Activated CD4-positive, CD25-positive, alpha-beta regulatory T cell treated with anti-CD3 and anti-CD28 coated beads, Interleukin-2, amount 50 U/mL, for 24 hours (primary cell): ENCODE measurements around the gene SNRPD3.
"Not testable (repeated sequence)": the region's sequence is repeated elsewhere in the genome, so short reads cannot be mapped to it uniquely, and the experiment has no call there.

ENCODE experiments used
- ATAC-seq, 2 donors: fragments of 150-1000 bp; cut with Tn5 transposase; one replicate each; pipeline ENCODE4 v1.10.0; 2021; ENCODE audit warnings: mild to moderate bottlenecking in 1 of 2, moderate library complexity in 1 of 2

SNRPD3 gene

DNA sequence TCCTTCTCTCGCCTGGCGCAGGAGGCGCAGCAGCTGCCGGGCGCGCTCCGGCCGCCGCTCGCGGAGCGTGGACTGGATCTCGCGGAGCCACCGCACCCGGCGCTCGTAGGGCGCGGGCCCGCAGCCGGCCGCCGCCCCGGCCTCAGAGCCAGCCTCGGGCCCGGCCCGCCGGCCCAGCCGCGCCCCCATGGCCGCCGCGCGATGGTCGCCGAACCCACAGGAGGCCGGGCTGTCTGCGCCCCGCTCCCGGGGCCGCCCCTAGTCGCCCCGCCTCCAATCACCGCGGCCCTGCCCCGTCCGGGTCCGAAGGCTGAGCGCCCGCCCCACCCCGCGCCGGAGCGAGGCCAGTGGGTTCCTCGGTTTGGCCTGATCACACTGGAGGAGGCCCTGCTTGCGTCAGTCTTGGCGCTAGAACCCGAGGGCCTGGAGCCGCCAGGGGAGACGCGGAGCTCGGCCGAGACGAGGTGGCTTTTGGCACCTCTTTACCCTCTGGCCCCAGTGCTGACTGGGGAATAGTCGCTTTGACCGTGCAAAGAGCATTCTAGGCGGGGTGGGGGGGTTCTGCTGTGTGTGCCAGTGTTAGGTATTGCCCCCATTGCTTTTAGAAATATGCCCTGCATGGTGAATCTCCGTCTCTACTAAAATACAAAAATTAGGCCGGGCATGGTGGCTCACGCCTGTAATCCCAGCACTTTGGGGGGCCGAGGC lies 37.2 kb downstream of the SNRPD3 start, which contains the start of gene LRRC75B:
Gene LRRC75B (minus strand): TSS at position 223 of the 708 bp plus-strand sequence. CDS start 34 bp downstream, at position 189.
- peak; percentile 51 to 53 for ATAC-seq

DNA sequence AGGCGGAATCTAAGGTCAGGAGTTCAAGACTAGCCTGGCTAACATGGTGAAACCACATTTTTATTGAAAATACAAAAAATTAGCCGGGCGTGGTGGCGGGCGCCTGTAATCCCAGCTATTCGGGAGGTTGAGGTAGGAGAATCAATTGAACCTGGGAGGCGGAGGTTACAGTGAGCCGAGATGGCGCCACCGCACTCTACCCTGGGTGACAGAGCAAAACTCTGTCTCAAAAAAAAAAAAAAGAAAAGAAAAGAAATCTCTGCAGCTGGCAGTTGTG lies 37.7 kb downstream of the SNRPD3 start:
- ATAC-seq: not testable (repeated sequence)

DNA sequence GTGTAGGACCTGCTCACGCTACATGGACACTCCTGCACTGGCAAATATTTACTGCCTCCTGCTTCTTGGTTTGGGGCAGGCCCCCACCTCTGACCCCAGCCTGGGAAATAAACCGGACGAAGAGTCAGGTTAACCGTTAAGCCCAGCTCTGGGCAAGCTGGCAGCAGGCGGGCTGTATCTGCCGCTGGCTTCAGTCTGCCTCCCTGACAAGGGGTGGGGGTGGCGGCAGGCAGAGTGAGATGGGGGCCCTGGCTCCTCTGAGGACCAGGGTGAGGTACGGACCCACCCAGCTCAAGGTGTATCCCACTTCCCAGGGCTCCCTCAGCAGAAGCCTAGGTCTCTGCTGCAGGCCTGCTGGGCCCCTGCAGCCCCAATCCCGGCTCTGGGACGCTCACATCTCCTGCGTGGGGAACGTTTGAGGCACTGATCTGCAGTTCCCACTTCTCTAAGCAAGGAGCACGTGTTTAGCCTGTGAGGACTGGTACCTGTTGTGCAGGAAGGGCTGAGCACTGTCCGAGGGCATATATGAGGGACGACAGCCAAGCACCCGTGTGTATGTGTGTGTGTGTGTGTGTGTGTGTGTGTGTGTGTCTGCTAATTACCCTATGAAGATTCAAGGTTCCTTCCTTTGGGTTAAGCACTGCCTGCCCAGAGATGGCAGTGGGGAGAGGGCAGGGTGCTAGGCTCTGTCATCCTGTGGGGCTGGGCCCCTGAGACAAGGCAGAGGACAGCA lies 38.2 kb downstream of the SNRPD3 start:
- no peak for ATAC-seq

DNA sequence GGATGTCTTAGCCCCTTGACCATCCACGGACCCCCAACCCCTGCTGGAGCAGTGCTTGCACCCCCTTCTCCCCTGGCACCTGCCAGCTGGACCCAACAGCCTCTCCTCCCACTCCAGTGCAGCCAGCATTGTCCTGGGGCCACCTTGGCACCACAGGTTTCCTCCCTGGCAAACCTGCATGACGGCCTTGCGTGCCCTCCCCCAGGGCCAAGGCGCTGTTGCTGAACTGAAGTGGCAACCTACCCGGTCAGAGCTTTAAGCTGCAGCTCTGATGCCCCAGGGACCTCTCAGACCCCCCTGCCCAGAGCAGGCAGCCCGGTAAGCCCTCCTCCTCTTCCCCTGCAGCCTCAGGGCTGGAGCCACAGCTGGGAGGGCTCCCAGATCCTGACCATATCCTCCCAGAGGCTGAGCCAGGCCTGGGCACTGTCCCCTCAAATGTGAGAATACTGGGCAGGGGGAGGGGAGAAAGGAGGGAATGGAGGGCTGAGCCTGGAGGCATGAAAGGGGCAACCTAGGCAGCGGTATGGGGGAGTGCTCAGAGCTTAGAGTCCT lies 38.8 kb downstream of the SNRPD3 start:
- ATAC-seq: no peak

DNA sequence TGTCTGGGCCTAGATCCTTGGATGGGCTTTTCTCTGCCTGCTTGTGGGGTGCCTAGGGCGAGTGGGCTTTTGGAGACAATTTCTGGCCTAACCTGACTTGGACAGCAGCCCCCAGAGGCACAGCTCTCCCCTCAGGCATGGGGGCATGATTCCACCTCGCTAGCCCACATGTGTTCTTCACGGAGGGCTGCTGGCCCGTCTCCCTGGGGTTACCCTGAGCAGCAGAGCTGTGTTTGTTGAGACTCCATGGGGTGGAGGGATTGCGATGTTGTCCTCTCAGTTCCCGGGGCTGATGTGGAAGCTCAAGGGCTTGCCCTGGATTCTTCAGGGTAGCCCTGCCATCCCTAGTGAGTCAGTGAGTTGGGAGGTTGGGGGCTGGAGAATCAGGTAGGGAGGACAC lies 39.4 kb downstream of the SNRPD3 start:
- no peak for ATAC-seq

DNA sequence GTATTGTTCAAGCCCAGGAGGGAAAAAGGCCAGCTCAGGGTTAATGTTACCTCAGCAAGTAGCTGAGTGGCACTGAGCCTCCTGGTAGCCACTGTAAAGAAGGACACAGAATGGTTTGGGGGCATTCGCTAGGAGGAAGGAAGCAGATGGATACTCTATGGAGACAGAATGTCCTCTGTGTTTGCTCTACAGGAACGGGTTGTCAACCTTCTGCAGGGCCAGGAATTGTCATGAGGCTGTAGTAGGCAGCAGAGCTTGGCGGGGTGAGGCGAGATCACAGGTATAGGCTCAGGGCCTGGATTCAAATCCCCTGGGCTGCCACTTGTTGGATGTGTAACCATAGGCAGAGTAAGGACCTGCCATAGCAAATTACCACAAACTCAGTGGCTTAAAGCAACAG lies 40.1 kb downstream of the SNRPD3 start:
- ATAC-seq: no peak

DNA sequence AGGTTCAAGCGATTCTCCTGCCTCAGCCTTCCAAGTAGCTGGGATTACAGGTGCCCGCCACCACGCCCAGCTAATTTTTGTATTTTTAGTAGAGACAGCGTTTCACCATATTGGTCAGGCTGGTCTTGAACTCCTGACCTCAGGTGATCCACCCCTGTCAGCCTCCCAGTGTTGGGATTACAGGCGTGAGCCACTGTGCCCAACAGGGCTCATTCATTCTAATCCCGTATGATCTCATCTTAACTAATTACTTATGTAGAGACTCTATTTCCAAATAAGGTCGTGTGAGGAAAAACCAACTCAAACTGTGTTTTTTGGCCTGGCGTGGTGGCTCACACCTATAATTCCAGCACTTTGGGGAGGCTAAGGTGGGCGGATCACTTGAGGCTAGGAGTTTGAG lies 41.3 kb downstream of the SNRPD3 start:
- ATAC-seq: not testable (repeated sequence)

DNA sequence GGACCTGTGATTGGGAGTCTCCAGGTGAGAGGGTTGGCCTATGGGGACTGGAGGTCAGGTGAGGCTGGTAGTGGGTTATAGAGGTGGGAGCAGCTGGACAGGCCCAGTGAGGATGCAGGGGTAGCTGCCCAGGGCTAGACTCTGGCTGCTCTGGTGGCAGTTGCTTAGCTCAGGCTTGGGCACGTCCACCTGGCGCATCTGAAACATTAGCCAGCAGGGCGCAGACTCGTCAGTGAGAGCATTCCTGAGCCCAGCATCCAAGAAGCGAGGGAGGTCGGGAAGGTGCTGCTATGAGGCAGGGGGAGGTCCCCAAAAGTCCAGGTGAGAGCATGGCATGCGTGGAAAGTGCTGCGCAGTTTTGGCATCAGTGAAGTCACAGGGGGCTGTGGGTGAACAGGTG lies 43.7 kb downstream of the SNRPD3 start:
- ATAC-seq: no peak

DNA sequence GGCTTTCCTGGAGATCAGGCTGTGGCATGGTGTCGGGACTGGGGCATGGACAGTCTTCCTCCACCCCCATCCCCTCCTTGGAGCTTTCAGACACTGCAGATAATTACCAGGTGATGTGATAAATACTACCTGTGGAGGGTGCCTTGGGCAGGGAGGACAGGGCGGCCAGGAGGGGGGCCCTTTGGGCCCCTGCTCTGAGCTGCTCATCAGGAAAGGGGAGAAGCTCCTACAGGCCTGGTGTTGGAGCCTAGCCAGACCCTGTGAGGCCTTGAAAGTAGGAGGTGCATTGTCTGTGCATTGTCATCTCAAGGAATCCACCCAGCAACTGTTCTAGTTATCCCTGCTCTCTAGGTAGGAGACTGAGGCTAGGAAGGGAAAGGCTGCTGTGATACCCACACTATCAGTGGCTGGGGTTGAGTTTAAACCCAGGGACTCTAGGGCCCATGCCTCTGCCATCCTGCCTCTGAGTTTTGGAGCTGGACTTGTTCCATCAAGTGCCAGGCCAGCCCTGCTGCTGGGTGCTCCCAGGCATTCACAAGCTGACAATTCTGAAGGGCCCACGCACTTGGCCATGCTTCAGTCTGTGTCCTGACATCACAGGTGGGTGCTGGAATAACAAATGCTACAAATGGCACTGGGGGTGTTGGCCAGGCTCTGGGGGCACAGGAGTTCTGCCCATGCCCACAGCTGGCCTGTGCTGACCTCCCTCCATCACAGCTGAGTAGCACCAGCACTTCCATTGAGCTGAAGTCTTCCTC lies 44.3 kb downstream of the SNRPD3 start:
- ATAC-seq: not testable (repeated sequence)

DNA sequence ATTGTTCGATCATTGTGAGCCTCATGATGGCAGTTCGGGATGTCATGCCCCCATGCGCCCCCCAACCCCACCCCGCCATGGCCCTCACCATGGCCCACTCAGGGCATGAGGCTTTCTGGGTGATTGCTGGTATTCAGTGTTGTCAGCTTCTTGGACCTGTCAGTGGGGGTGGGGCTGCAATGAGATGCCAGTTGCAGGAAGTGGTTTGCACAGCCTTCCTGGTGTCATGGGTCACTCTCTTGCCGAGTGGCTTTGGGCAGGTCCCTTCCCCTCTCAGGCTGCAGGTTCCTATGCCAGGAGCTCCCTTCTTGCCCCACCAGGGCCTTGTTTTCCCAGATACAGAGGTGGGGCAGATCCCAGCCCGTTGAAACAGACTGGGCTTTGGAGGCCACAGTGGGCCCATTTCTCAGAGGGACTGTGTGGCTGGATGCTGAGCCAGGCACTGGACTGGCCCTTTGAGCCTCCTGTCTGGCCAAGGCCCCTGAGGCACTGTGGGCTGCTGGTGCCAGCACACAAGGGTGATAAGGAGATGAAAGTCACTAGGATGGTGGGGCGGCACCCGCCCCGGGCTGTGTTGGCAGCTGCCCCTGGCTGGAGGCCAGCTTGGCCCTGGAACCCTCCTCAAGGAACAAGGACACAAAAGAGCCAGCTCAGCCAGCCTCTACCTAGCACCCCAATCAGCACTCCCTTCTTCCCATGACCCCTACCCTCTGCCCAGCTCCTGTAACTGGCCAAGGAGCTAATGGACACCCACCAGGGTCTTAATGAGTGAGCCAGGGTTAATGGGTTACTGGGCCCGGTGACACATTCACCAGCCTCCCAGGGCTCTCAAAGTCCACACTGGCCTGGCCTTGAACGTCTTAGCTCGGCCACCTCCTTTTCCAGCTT lies 45.7 kb downstream of the SNRPD3 start:
- ATAC-seq: no peak

DNA sequence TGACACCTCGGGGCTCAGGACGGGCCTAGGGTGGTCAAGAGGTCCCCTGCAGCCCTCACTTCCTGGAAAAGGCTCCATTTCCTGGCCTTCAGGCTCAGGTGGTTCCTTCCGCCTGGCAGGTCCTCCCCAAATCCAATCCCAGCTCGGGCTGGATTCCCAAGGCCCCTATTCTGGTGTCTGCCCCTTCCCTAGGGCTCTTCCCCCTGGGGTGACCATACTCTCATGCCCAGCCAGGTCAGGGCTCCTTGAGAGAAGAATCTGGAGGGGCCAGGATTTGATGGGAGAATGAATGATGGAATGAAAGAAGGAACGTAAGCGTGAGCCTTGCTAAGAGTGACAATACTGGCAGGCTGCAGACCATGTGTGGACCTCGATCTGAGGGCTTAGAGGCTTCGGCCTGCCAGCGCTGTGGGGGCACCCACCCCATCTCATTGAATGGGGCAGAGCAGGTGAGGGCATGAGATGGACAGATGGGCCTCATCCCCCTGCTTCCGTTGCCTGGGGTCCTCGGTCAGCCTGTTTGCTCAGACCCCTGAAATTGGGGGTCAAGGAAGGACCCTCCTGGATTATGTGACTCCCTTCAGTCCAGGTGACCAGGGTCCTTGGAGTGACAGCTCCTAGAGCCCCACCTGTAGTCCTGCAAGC lies 46.4 kb downstream of the SNRPD3 start:
- not testable (repeated sequence) for ATAC-seq

DNA sequence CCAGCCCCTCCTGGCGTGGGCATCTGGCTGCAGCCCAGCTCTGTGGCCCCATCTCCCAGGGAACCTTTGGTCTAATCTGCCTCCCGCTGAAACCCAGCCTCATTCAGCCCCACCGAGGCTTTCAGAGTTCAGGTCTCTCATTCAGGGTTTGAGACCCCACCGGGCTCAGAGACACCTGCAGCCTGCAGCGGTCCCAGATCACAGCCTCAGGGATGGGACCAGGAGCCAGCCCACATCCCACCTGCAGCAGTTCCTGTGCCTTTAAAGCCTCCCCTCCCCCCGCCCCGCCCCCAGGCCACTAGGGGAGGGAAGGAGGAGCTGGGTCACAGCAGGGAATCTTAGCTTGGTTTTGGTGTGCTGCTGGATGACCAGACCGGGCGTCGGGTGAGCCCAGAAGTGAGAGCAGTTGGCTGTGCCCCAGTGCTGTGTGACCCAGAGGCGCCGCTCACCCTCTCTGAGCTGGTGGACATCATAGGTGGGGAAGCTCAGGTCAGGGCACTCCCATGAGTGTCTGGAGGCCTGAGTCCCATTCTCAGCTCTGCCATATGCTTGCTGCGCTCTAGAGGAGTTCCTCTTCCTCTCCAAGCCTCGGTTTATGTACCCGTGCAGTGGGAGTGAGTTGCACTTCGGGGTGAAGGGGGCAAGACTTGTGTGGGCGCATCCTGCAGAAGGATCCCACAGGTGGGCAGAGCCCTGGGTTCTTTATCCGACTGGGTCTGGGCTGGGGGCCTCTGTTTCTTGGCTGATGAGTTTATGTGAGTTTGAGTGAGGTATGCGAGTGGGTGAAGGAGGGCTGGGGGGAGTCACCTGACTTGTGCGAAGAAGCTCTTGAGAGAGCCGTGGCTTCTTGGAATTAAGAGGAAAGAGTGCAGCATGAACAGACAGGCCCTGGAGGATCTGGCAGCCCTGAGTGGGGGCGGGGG lies 47.3 kb downstream of the SNRPD3 start, which contains the start of gene GGT1:
Gene GGT1 (plus strand): TSS at position 347 of the 923 bp plus-strand sequence. CDS start 7,889 bp downstream, outside the sequence.
- not testable (repeated sequence) for ATAC-seq

DNA sequence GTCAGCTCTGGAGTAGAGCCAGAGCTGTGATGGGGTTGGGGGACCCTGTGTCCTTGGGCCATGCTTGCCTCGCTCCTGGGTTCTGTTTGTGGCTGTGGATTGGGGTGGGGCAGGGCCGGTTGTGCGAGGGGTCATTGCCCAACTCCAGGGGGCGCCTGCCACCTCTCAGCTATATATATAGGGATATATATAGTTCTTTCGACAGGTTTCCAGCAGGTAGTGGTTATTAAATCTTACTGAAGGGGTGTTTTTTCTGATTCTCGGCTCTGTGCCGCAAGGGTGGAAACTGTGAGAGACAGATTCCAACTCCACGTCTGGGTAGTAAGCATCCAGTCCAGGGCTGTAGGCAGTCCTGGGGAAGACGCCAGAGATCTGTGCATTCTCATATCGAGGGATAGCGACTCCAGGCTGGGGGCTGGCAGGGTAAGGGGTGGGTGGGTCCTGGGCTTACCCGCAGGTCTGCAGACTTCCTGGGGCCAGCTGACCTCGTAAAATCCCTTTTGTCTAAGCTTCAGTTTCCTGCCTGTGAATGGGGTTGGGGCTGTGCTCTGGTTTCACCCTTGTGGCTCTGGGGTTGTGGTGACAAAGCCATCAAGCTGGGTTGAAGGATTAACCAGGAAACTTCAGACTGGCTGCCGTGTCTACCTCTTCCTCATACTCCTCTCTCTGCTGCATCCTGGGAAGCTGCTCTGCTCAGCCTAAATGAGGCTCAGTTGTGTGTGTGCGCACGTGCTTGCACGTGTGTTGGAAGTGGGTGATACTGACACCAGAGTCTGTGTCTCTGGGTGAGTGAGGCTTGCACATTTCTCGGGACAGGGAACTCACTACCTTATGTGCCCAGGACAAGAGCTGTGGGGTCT lies 48.2 kb downstream of the SNRPD3 start:
- ATAC-seq: not testable (repeated sequence)

DNA sequence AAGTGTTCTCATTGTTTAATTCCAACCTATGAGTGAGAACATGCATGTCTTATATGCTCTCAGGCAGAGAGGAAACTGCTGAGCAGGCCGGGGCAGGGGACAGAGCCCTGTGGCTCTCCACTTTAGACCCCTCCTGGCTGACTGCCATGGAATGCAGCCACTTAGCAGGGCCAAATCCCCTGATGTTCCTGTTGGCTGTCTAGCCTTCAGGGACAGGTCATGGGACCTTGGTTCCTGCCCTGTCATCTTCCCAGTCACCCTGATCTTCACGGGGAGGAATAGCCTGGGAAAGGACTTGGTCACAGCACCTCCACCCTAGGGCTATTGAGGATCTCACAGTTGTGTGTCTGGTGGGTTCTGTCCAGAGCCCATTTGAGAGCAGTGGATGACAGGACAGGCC lies 50.5 kb downstream of the SNRPD3 start:
- not testable (repeated sequence) for ATAC-seq

DNA sequence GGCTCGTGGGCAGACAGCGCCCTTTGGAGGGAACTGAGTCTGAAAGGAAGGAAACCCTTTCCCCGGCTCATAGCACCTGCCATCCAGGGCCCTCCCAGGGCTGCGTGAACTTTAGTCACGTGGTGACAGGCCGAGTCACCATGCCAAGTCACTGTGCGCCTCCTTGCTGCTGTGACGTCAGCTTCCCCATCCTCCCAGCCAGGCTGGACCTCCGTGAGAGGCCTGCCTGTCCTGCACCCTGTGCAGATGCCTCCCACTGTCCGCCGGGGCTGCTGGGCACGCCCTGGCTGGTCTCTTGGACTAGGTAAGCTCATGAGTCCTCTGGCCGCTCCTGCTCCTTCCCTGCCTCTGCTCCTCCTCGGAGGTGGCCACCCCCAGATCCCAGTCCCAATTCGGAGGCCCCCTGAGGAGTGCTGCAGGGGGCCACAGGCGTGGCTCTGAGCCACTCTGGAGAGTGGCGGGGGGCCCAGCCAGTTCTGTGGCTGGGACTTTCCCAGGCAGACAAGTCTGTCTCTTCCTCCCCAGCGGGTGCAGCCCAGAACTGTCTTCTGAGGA lies 51.7 kb downstream of the SNRPD3 start:
- peak; percentile 93 to 94 for ATAC-seq

DNA sequence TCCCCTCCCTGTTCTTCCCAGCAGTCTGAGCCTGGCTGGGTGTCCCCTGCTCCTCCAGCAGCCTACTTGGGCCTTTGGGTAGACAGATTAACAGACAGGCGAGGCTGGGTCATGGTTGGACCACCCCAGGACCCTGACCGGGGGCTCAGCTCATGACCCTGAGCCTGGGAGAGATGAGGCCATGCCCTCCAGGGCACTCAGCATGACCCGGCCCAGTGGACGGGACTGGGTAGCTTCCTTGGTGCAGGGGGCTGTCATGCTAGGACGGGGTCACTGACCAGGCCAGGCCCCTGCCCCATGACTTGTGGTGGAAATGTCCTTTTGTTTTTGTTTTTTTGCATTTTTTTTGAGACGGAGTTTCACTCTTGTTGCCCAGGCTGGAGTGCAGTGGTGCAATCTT lies 52.5 kb downstream of the SNRPD3 start:
- ATAC-seq: not testable (repeated sequence)

DNA sequence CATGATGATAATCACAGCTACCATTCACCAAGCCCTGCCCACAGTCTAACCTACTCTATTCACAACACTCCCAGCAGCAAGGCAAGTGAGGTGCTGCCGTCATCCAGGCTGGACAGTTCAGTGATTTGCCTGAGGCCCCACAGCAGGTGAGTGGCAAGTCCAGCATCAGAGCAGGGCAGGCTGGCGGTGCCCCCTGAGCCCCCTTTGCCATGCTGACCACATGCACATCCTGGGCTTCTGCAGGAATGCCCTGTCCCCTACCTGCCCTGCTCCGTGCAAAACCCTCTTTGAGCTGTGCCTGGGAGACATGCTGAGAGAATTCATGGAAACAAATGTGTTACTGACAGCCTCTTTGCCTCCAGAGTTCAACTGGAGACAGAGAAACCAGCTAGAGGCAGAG lies 54.1 kb downstream of the SNRPD3 start:
- not testable (repeated sequence) for ATAC-seq

DNA sequence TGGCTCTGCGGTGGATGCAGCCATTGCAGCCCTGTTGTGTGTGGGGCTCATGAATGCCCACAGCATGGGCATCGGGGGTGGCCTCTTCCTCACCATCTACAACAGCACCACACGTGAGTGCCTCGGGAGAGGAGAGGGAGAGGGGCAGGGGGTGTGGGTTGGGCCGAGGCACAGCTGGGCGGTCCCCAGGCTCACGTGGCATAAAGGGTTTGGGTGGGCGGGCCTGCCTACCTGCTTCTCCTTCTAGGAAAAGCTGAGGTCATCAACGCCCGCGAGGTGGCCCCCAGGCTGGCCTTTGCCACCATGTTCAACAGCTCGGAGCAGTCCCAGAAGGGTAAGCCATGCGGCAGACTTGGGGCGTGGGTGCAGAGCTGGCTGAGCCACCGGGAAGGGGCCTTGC lies 59.0 kb downstream of the SNRPD3 start:
- ATAC-seq: not testable (repeated sequence)

DNA sequence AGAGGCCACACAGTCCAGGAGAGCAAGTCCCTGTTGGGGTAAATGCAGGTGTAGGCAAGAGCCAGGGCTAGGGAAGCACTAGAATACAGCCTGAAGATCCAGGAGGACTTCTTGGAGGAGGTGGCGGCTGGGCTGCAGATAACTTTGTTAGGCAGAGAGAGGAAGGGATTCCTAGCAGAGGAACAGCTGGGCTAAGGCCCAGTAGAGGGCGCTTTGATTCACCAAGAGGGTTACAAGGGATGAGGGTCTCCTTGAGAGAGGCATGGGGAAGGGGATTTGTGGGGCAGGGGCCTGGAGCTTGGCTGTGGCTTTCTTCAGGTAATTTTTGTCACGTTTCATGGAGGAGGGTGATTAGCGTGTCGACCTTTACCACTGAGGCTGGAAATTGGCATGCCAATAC lies 65.4 kb downstream of the SNRPD3 start:
- ATAC-seq: not testable (repeated sequence)
